WTC11 (cell line): ENCODE measurements around the gene ANKRD11. TPM values are rescaled to one million over a fixed set of nuclear protein-coding genes. Genes with fewer than 3 reads are reported as not detected.
A peak's percentile ranks its signal among the peaks of the same experiment; 100 is the strongest.
"Not testable (repeated sequence)": the region's sequence is repeated elsewhere in the genome, so short reads cannot be mapped to it uniquely, and the experiment has no call there.

Experiments used
- ATAC-seq: fragments of 200-7000 bp; cut with Tn5 transposase; 2 replicates; pipeline ENCODE4 v1.10.0; 2021; ENCODE audit warnings: mild to moderate bottlenecking, moderate library complexity
- CTCF ChIA-PET: fragments of 300-600 bp; sonication (Branson Sonifier 250); formaldehyde crosslinking; loops from one replicate; lab custom pipeline; 2021; ENCODE audit warnings: antibody characterized with exemption; lab: Charles Lee
- POLR2A ChIA-PET: fragments of 350-600 bp; sonication (Branson Sonifier 250); formaldehyde crosslinking; loops from one replicate; lab custom pipeline; 2021; ENCODE audit warnings: antibody characterized with exemption; lab: Charles Lee
- DNase-seq: peaks from one replicate; pipeline ENCODE4 v3.0.0; 2021; ENCODE audit warnings: low spot score
- H3K27ac Mint-ChIP-seq: 2 replicates; pipeline ENCODE4 v1.8.0; 2021; ENCODE audit warnings: mixed read lengths
- H3K27me3 Mint-ChIP-seq: 2 replicates; pipeline ENCODE4 v1.8.0; 2021; ENCODE audit warnings: low read depth, mild to moderate bottlenecking, moderate library complexity, mixed read lengths
- H3K36me3 Mint-ChIP-seq: 2 replicates; pipeline ENCODE4 v1.8.0; 2021; ENCODE audit warnings: mixed read lengths
- H3K4me1 Mint-ChIP-seq: 2 replicates; pipeline ENCODE4 v1.8.0; 2022; ENCODE audit warnings: mixed read lengths
- H3K4me3 Mint-ChIP-seq: 2 replicates; pipeline ENCODE4 v1.8.0; 2021; ENCODE audit warnings: mild to moderate bottlenecking, moderate library complexity, mixed read lengths
- H3K9me3 Mint-ChIP-seq: 2 replicates; pipeline ENCODE4 v1.8.0; 2021; ENCODE audit warnings: mixed read lengths
- EMX1 ChIP-seq: fragments of 250-450 bp; sonication (Bioruptor Pico); IDR thresholded peaks from 2 replicates; pipeline ENCODE4 v1.8.0; 2021; ENCODE audit warnings: mild to moderate bottlenecking
- FOXJ3 ChIP-seq: sonication (generic); formaldehyde crosslinking; IDR thresholded peaks from 2 replicates; pipeline ENCODE4 v1.9.0; 2021; ENCODE audit warnings: missing genetic modification reagents, mild to moderate bottlenecking, borderline replicate concordance
- NFYB ChIP-seq: sonication (generic); formaldehyde crosslinking; conservative IDR thresholded peaks from 2 replicates; pipeline ENCODE4 v1.8.0; 2022; ENCODE audit warnings: low read depth, missing genetic modification reagents
- NR2C2 ChIP-seq: sonication (generic); formaldehyde crosslinking; IDR thresholded peaks from 2 replicates; pipeline ENCODE4 v1.8.0; 2022; ENCODE audit warnings: mild to moderate bottlenecking, missing genetic modification reagents
- RORB ChIP-seq: fragments of 250-450 bp; sonication (Bioruptor Pico); IDR thresholded peaks from 2 replicates; pipeline ENCODE4 v1.9.0; 2021; ENCODE audit warnings: mild to moderate bottlenecking
- SOX15 ChIP-seq: fragments of 250-450 bp; sonication (Bioruptor Pico); IDR thresholded peaks from 2 replicates; pipeline ENCODE4 v1.9.0; 2021; ENCODE audit warnings: mild to moderate bottlenecking
- TEAD1 ChIP-seq: sonication (generic); formaldehyde crosslinking; IDR thresholded peaks from 2 replicates; pipeline ENCODE4 v1.8.0; 2022; ENCODE audit warnings: mild to moderate bottlenecking, missing genetic modification reagents
- TEAD4 ChIP-seq: sonication (generic); formaldehyde crosslinking; IDR thresholded peaks from 2 replicates; pipeline ENCODE4 v1.8.0; 2022; ENCODE audit warnings: mild to moderate bottlenecking, missing genetic modification reagents
- total RNA-seq: library from RNA; stranded (reverse); gene quantifications from 3 replicates; pipeline ENCODE4 v1.2.3, GENCODE V29; 2021
- TF ChIP-seq, protein P1 (sequence below): sonication (generic); formaldehyde crosslinking; IDR thresholded peaks from 2 replicates; pipeline ENCODE4 v1.8.0; 2022; ENCODE audit warnings: mild to moderate bottlenecking, missing genetic modification reagents
- TF ChIP-seq, protein P2 (sequence below): sonication (generic); formaldehyde crosslinking; IDR thresholded peaks from 2 replicates; pipeline ENCODE4 v1.8.0; 2022; ENCODE audit warnings: missing genetic modification reagents
- TF ChIP-seq, protein P3 (sequence below): sonication (generic); formaldehyde crosslinking; IDR thresholded peaks from 2 replicates; pipeline ENCODE4 v1.8.0; 2022; ENCODE audit warnings: mild to moderate bottlenecking, missing genetic modification reagents

Gene ANKRD11
- total RNA-seq, 1 experiment from 2014 or later: 184 TPM

DNA sequence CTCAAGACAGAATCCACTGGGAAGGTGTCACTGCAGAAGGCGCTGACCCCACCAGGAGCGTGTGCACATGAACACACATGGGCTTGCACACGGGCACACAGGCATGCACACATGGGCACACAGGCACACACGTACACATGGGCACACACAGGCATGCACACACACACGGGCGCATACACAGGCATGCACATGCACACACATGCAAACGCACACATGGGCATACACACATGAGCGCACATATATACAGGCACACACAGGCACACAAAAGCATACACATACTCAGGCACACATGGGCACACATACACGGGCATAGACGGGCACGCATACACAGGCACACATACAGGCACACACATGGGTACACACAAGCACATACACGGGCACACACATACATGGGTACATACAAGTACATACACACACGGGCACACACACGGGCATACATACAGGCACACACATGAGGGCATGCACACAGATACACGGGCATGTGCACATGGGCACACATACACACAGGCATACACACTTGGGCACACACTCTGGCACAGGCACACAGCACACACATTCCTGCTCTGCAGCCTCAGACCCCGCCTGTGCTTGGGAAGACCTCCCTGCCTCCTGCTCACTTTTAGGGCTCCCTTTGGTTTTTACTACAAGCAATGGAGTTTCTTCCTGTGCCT, 186.0 kb downstream of the ANKRD11 start:
- H3K9me3 Mint-ChIP-seq: no peaks in the 10 kb centered on the region
- ATAC-seq: no peak
- H3K27me3 Mint-ChIP-seq: no peaks in the 10 kb centered on the region
- no peak for DNase-seq
- H3K4me1 Mint-ChIP-seq: peaks cover 13% of the 10 kb centered on the region
- TF ChIP-seq, protein P1, sequence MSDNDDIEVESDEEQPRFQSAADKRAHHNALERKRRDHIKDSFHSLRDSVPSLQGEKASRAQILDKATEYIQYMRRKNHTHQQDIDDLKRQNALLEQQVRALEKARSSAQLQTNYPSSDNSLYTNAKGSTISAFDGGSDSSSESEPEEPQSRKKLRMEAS (CRISPR knock-in tag): no peak
- no peak for TF ChIP-seq EMX1 (CRISPR knock-in tag)
- TF ChIP-seq SOX15 (CRISPR knock-in tag): no peak
- no peak for TF ChIP-seq RORB (CRISPR knock-in tag)
- H3K36me3 Mint-ChIP-seq: peaks cover 12% of the 10 kb centered on the region
- CTCF ChIA-PET: interaction anchor here (1.2 kb wide), 1 partner anchor 11 kb away, joined by 3 read pairs; no protein-coding TSS in a partner anchor
- POLR2A ChIA-PET: no interaction called here
- H3K27ac Mint-ChIP-seq: peak overlapping the region; percentile 89
- no peak overlapping the region for H3K4me3 Mint-ChIP-seq

DNA sequence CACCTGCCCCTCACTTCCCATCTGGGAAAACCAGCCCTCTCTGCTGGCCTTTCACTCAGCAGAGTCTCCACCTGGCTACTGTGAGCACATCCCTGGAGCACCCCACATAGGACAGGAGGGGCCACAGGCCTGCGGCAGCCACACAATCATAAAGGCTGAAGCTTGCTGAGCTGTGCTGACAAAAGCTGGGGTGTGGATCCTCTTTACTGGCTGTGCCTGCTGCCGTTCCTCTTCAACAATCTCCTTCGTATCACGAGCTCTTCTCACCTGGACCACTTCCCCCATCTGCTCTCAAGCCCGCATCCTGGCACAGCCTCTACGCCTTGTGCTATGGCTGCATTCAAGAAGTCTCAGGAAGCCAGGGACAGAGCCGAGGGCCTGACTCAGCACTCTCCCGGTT, 186.7 kb downstream of the ANKRD11 start:
- Mint-ChIP-seq H3K4me1 (peaks cover 10% of the 10 kb centered on the region), H3K4me3 (no peak overlapping the region), H3K27ac (peak overlapping the region; percentile 89), H3K36me3 (peaks cover 12% of the 10 kb centered on the region), H3K9me3 (no peaks in the 10 kb centered on the region), H3K27me3 (no peaks in the 10 kb centered on the region)
- TF ChIP-seq, protein P2, sequence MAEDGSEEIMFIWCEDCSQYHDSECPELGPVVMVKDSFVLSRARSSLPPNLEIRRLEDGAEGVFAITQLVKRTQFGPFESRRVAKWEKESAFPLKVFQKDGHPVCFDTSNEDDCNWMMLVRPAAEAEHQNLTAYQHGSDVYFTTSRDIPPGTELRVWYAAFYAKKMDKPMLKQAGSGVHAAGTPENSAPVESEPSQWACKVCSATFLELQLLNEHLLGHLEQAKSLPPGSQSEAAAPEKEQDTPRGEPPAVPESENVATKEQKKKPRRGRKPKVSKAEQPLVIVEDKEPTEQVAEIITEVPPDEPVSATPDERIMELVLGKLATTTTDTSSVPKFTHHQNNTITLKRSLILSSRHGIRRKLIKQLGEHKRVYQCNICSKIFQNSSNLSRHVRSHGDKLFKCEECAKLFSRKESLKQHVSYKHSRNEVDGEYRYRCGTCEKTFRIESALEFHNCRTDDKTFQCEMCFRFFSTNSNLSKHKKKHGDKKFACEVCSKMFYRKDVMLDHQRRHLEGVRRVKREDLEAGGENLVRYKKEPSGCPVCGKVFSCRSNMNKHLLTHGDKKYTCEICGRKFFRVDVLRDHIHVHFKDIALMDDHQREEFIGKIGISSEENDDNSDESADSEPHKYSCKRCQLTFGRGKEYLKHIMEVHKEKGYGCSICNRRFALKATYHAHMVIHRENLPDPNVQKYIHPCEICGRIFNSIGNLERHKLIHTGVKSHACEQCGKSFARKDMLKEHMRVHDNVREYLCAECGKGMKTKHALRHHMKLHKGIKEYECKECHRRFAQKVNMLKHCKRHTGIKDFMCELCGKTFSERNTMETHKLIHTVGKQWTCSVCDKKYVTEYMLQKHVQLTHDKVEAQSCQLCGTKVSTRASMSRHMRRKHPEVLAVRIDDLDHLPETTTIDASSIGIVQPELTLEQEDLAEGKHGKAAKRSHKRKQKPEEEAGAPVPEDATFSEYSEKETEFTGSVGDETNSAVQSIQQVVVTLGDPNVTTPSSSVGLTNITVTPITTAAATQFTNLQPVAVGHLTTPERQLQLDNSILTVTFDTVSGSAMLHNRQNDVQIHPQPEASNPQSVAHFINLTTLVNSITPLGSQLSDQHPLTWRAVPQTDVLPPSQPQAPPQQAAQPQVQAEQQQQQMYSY (CRISPR knock-in tag): peak; percentile 40; the same call in 1 of the 2 replicates
- no peak for TF ChIP-seq TEAD4 (CRISPR knock-in tag)
- no peak for ATAC-seq
- no peak for DNase-seq
- ChIA-PET POLR2A (no interaction called here), CTCF (interaction anchor here (1.2 to 1.9 kb wide), 2 partner anchors 10 to 54 kb away, joined by 3 to 5 read pairs; no protein-coding TSS in a partner anchor)

DNA sequence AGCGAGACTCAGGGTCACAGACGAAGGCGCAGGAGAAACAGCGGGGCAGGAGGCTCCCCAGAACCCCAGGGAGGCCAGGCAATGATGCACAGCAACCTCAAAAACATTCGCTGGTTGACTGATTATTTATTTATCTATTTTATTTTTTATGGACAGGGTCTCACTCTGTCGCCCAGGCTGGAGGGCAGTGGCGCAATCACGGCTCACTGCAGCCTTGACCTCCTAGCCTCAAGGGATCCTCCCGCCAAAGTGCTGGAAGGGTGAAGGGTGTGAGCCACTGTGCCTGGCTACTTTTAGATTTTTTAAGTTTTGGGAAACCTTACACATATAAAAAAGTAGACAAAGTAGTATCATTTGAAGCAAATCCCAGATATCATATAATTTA, 189.4 kb downstream of the ANKRD11 start:
- no peak for TF ChIP-seq TEAD1 (CRISPR knock-in tag)
- TF ChIP-seq, protein P3, sequence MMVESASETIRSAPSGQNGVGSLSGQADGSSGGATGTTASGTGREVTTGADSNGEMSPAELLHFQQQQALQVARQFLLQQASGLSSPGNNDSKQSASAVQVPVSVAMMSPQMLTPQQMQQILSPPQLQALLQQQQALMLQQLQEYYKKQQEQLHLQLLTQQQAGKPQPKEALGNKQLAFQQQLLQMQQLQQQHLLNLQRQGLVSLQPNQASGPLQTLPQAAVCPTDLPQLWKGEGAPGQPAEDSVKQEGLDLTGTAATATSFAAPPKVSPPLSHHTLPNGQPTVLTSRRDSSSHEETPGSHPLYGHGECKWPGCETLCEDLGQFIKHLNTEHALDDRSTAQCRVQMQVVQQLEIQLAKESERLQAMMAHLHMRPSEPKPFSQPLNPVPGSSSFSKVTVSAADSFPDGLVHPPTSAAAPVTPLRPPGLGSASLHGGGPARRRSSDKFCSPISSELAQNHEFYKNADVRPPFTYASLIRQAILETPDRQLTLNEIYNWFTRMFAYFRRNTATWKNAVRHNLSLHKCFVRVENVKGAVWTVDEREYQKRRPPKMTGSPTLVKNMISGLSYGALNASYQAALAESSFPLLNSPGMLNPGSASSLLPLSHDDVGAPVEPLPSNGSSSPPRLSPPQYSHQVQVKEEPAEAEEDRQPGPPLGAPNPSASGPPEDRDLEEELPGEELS (CRISPR knock-in tag): no peak
- TF ChIP-seq EMX1 (CRISPR knock-in tag): no peak
- TF ChIP-seq NR2C2 (CRISPR knock-in tag): no peak
- no peak for TF ChIP-seq NFYB
- H3K9me3 Mint-ChIP-seq: no peaks in the 10 kb centered on the region
- CTCF ChIA-PET: no interaction called here
- no peak for DNase-seq
- H3K4me1 Mint-ChIP-seq: peaks cover 28% of the 10 kb centered on the region
- POLR2A ChIA-PET: interaction anchor here (0.5 kb wide), 1 partner anchor 42 kb away, joined by 3 read pairs; no protein-coding TSS in a partner anchor
- H3K27ac Mint-ChIP-seq: peak overlapping the region; percentile 92
- no peak overlapping the region for H3K4me3 Mint-ChIP-seq
- peaks cover 12% of the 10 kb centered on the region for H3K36me3 Mint-ChIP-seq
- H3K27me3 Mint-ChIP-seq: no peaks in the 10 kb centered on the region
- ATAC-seq: no peak

DNA sequence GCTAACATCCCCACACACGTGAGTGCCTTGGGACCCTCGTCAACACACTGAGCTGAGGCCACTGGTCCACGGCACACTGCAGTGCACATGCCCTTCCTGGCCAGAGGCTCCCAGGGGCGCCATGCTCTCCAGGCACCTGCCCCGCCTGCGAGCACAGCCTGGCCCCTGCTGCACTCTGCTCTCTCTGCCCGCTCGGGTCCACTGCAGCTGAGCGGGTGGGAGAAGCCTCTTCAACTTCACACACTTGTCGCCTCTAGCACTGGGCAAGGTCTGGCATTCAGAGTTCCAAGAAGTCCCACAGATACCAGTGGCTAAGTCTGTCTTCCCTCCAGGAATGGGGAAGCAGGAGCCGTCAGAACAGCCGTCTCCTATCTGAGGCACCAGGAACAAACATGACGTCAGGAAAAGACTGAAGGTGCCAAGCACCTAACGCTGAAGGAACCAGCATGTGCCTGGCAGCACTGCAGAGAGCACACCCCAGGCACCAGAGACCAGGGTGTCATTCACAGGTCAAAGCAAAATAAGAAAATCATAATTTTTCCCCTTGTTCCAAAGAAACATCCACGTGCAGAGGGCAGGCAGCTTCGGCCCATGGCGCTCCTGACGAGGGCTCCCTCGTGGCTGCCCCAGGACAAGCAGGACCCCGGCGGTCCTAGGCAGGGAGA, 189.9 kb downstream of the ANKRD11 start:
- H3K9me3 Mint-ChIP-seq: no peaks in the 10 kb centered on the region
- H3K4me1 Mint-ChIP-seq: peaks cover 32% of the 10 kb centered on the region
- no peak for TF ChIP-seq FOXJ3
- ChIA-PET POLR2A (no interaction called here), CTCF (interaction anchor here (0.6 to 0.8 kb wide), 2 partner anchors 8 to 9 kb away, joined by 3 read pairs; no protein-coding TSS in a partner anchor)
- H3K36me3 Mint-ChIP-seq: peaks cover 12% of the 10 kb centered on the region
- ATAC-seq (peak; percentile 29; the same call in 1 of the 2 replicates), DNase-seq (no peak)
- no peaks in the 10 kb centered on the region for H3K27me3 Mint-ChIP-seq
- peak overlapping the region; percentile 92 for H3K27ac Mint-ChIP-seq
- no peak overlapping the region for H3K4me3 Mint-ChIP-seq

DNA sequence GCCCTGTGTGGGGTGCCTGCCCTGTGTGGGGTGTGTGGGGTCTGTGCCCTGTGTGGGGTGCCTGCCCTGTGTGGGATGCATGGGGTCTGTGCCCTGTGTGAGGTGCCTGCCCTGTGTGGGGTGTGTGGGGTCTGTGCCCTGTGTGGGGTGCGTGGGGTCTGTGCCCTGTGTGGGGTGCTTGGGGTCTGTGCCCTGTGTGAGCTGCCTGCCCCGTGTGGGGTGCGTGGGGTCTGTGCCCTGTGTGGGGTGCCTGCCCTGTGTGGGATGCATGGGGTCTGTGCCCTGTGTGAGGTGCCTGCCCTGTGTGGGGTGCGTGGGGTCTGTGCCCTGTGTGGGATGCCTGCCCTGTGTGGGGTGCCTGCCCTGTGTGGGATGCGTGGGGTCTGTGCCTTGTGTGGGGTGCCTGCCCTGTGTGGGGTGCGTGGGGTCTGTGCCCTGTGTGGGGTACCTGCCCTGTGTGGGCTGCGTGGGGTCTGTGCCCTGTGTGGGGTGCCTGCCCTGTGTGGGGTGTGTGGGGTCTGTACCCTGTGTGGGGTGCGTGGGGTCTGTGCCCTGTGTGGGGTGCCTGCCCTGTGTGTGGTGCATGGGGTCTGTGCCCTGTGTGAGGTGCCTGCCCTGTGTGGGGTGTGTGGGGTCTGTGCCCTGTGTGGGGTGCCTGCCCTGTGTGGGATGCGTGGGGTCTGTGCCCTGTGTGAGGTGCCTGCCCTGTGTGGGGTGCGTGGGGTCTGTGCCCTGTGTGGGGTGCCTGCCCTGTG, 190.8 kb downstream of the ANKRD11 start:
- Mint-ChIP-seq H3K36me3 (peaks cover 12% of the 10 kb centered on the region), H3K4me1 (peaks cover 40% of the 10 kb centered on the region)
- ATAC-seq, DNase-seq, H3K9me3 Mint-ChIP-seq, POLR2A ChIA-PET, H3K27me3 Mint-ChIP-seq, H3K4me3 Mint-ChIP-seq, H3K27ac Mint-ChIP-seq: not testable (repeated sequence)
- CTCF ChIA-PET: interaction anchor here (0.8 kb wide), 1 partner anchor 8 kb away, joined by 3 read pairs; no protein-coding TSS in a partner anchor
